Naive thymus-derived CD4-positive, alpha-beta T cell (primary cell): Measurements from ENCODE around the gene ABLIM3. TPM values are rescaled to one million over a fixed set of nuclear protein-coding genes. Genes with fewer than 3 reads are reported as not detected.
A peak's percentile ranks its signal among the peaks of the same experiment; 100 is the strongest.

Experiments used
- ATAC-seq: fragments of 150-1000 bp; cut with Tn5 transposase; 2 replicates; pipeline ENCODE4 v1.10.0; 2021; ENCODE audit warnings: mild to moderate bottlenecking, moderate library complexity
- CTCF ChIA-PET: fragments of 350-600 bp; sonication (Branson Sonifier 250); formaldehyde crosslinking; loops from one replicate; lab custom pipeline; 2021; ENCODE audit warnings: antibody characterized with exemption; lab: Charles Lee
- POLR2A ChIA-PET: fragments of 350-600 bp; sonication (Branson Sonifier 250); formaldehyde crosslinking; loops from one replicate; lab custom pipeline; 2021; ENCODE audit warnings: antibody characterized with exemption, inconsistent platforms; lab: Charles Lee
- DNase-seq, 9 donors: peaks; one replicate each; pipeline versions ENCODE4 v3.0.0 to v3.0.0-alpha.2; 2020 to 2022; ENCODE audit warnings: mixed read lengths in 1 of 9
- H3K27ac ChIP-seq: one replicate; pipeline ENCODE4 v1.7.0; 2013; ENCODE audit warnings: mild to moderate bottlenecking, low read depth, low read length, moderate library complexity
- H3K27me3 ChIP-seq, 2 donors: one replicate each; pipeline ENCODE4 v1.7.0; 2013; ENCODE audit warnings: low read length in 2 of 2, mild to moderate bottlenecking in 2 of 2, moderate library complexity in 2 of 2; ENCODE audit not compliant: control insufficient read depth in 2 of 2, insufficient read depth in 2 of 2
- H3K36me3 ChIP-seq, 3 experiments: 1 replicate in 2 of 3; 2 replicates in 1 of 3; pipeline ENCODE4 v1.7.0; 2013; ENCODE audit warnings: low read length in 3 of 3, mild to moderate bottlenecking in 3 of 3, moderate library complexity in 1 of 3; ENCODE audit not compliant: insufficient read depth in 3 of 3, control insufficient read depth in 2 of 3
- H3K4me1 ChIP-seq, 2 donors: one replicate each; pipeline ENCODE4 v1.7.0; 2013; ENCODE audit warnings: low read length in 2 of 2, mild to moderate bottlenecking in 2 of 2, moderate library complexity in 1 of 2; ENCODE audit not compliant: control insufficient read depth in 2 of 2, insufficient read depth in 2 of 2
- H3K4me3 ChIP-seq: 2 replicates; pipeline ENCODE4 v1.7.0; 2013; ENCODE audit warnings: mild to moderate bottlenecking, low read length
- H3K9me3 ChIP-seq, 3 experiments: 1 replicate in 2 of 3; 2 replicates in 1 of 3; pipeline ENCODE4 v1.7.0; 2013; ENCODE audit warnings: low read length in 3 of 3; ENCODE audit not compliant: control insufficient read depth in 2 of 3
- H3K27ac Mint-ChIP-seq, 9 donors: one replicate each; pipeline ENCODE4 v1.8.0; 2020 to 2022; ENCODE audit warnings: mixed read lengths in 9 of 9, mild to moderate bottlenecking in 8 of 9, moderate library complexity in 5 of 9, inconsistent platforms in 2 of 9
- H3K27me3 Mint-ChIP-seq, 5 donors: one replicate each; pipeline ENCODE4 v1.8.0; 2021 to 2022; ENCODE audit warnings: mixed read lengths in 5 of 5, mild to moderate bottlenecking in 1 of 5
- H3K36me3 Mint-ChIP-seq, 5 donors: one replicate each; pipeline ENCODE4 v1.8.0; 2020 to 2022; ENCODE audit warnings: mixed read lengths in 5 of 5, mild to moderate bottlenecking in 3 of 5, inconsistent platforms in 1 of 5
- H3K4me1 Mint-ChIP-seq, 7 donors: one replicate each; pipeline ENCODE4 v1.8.0; 2020 to 2022; ENCODE audit warnings: mixed read lengths in 7 of 7, mild to moderate bottlenecking in 3 of 7, inconsistent platforms in 1 of 7
- H3K4me3 Mint-ChIP-seq, 10 donors: one replicate each; pipeline ENCODE4 v1.8.0; 2020 to 2022; ENCODE audit warnings: mild to moderate bottlenecking in 10 of 10, mixed read lengths in 10 of 10, moderate library complexity in 6 of 10, inconsistent platforms in 2 of 10
- H3K9me3 Mint-ChIP-seq, 11 donors: one replicate each; pipeline ENCODE4 v1.8.0; 2020 to 2022; ENCODE audit warnings: mixed read lengths in 11 of 11, mild to moderate bottlenecking in 4 of 11, inconsistent platforms in 1 of 11, moderate library complexity in 1 of 11
- intact Hi-C, 2 donors: fragments of 100-400 bp; cut with micrococcal nuclease; formaldehyde crosslinking; loops; one replicate each; pipeline ENCODE4 v1.15.1; 2023
- polyA plus RNA-seq, 2 donors: library from polyadenylated mRNA; unstranded; fragments of 300-500 nt; fragmentation: Illumina TruSeq; gene quantifications; one replicate each; pipeline ENCODE4 v1.2.3, GENCODE V29; 2021
- total RNA-seq, 6 experiments: library from RNA in 5 of 6; stranded (reverse) in 5 of 6; gene quantifications; 1 replicate in 5 of 6; 2 replicates in 1 of 6; pipeline ENCODE4 v1.2.3 and lab custom pipeline; 2021 to 2026

Gene ABLIM3
- total and polyA plus RNA-seq, 7 experiments from 2014 or later, result 0.08 to 1.3 TPM; not detected in 5

- Mint-ChIP-seq H3K9me3 (no peaks in the 10 kb centered on the region), H3K4me1 (no peaks in the 10 kb centered on the region), H3K4me3 (no peak overlapping the region), H3K27me3 (peaks cover 0 to 12% (median 0%) of the 10 kb centered on the region in 5 donors), H3K27ac (no peak overlapping the region), H3K36me3 (no peaks in the 10 kb centered on the region)
- no peaks in the 10 kb centered on the region for H3K27me3 ChIP-seq
- ATAC-seq (no peak), DNase-seq (no peak)
- POLR2A ChIA-PET, result interaction anchor here (0.5 kb wide), 1 partner anchor 821 kb away, joined by 3 read pairs; no protein-coding TSS in a partner anchor
- intact Hi-C loops, result loop anchor here in 1 of 2 donors (5.0 kb wide), 1 partner anchor 73 kb away; no protein-coding TSS in a partner anchor
- no peaks in the 10 kb centered on the region for H3K9me3 ChIP-seq
- H3K4me3 ChIP-seq, result no peak overlapping the region
- CTCF ChIA-PET, result no interaction called here
- no peaks in the 10 kb centered on the region for H3K4me1 ChIP-seq
- no peaks in the 10 kb centered on the region for H3K36me3 ChIP-seq
- H3K27ac ChIP-seq, result no peak overlapping the region
These were observed 30.9 kb upstream of the ABLIM3 start for GRCh38 chr5:149110406-149110805.

GRCh38 chr5:149113669-149114068 is 27.6 kb upstream of the ABLIM3 start:
- H3K36me3 ChIP-seq, result no peaks in the 10 kb centered on the region
- no peaks in the 10 kb centered on the region for H3K9me3 Mint-ChIP-seq
- no peak overlapping the region for H3K4me3 ChIP-seq
- DNase-seq, result no peak
- H3K36me3 Mint-ChIP-seq, result no peaks in the 10 kb centered on the region
- CTCF ChIA-PET, result no interaction called here
- intact Hi-C loops, result loop anchor here (1.0 to 5.0 kb wide), 5 partner anchors 76 to 934 kb away; no protein-coding TSS in a partner anchor
- H3K4me1 Mint-ChIP-seq, result peaks cover 0 to 1% (median 0%) of the 10 kb centered on the region in 7 donors
- H3K27me3 Mint-ChIP-seq, result peaks cover 17 to 26% (median 22%) of the 10 kb centered on the region in 5 donors
- ATAC-seq, result no peak
- no peak overlapping the region for H3K4me3 Mint-ChIP-seq
- POLR2A ChIA-PET, result interaction anchor here (0.7 kb wide), 1 partner anchor 14 kb away, joined by 3 read pairs; no protein-coding TSS in a partner anchor
- H3K27me3 ChIP-seq, result no peaks in the 10 kb centered on the region
- H3K9me3 ChIP-seq, result no peaks in the 10 kb centered on the region
- no peaks in the 10 kb centered on the region for H3K4me1 ChIP-seq
- no peak overlapping the region for H3K27ac ChIP-seq
- H3K27ac Mint-ChIP-seq, result no peak overlapping the region

GRCh38 chr5:149114403-149115312 is 26.6 kb upstream of the ABLIM3 start:
- peak; percentile 76 for ATAC-seq
- intact Hi-C loops, result loop anchor here (1.0 to 5.0 kb wide), 5 partner anchors 77 to 935 kb away; no protein-coding TSS in a partner anchor
- ChIA-PET POLR2A (interaction anchor here (0.6 kb wide), 1 partner anchor 140 kb away, joined by 3 read pairs; no protein-coding TSS in a partner anchor), CTCF (interaction anchor here (0.7 to 2.4 kb wide), 9 partner anchors 16 to 384 kb away, joined by 3 to 10 read pairs (median 4); no protein-coding TSS in a partner anchor)
- no peaks in the 10 kb centered on the region for H3K9me3 Mint-ChIP-seq
- no peaks in the 10 kb centered on the region for H3K36me3 ChIP-seq
- no peak overlapping the region for H3K27ac ChIP-seq
- peaks cover 19 to 31% (median 27%) of the 10 kb centered on the region in 5 donors for H3K27me3 Mint-ChIP-seq
- H3K36me3 Mint-ChIP-seq, result no peaks in the 10 kb centered on the region
- no peaks in the 10 kb centered on the region for H3K9me3 ChIP-seq
- no peak overlapping the region for H3K4me3 ChIP-seq
- no peaks in the 10 kb centered on the region for H3K27me3 ChIP-seq
- DNase-seq, result peak in 5 of 9 donors; percentile 27 to 45 (median 32)
- no peaks in the 10 kb centered on the region for H3K4me1 ChIP-seq
- H3K27ac Mint-ChIP-seq, result no peak overlapping the region
- H3K4me3 Mint-ChIP-seq, result no peak overlapping the region
- H3K4me1 Mint-ChIP-seq, result peaks cover 0 to 1% (median 0%) of the 10 kb centered on the region in 7 donors

- DNase-seq (no peak), ATAC-seq (no peak)
- H3K27ac ChIP-seq, result no peak overlapping the region
- Mint-ChIP-seq H3K27me3 (peaks cover 19 to 36% (median 29%) of the 10 kb centered on the region in 5 donors), H3K9me3 (no peaks in the 10 kb centered on the region), H3K4me3 (no peak overlapping the region), H3K4me1 (peaks cover 0 to 1% (median 0%) of the 10 kb centered on the region in 7 donors), H3K36me3 (no peaks in the 10 kb centered on the region), H3K27ac (no peak overlapping the region)
- H3K4me3 ChIP-seq, result no peak overlapping the region
- no peaks in the 10 kb centered on the region for H3K4me1 ChIP-seq
- no peaks in the 10 kb centered on the region for H3K9me3 ChIP-seq
- no peaks in the 10 kb centered on the region for H3K27me3 ChIP-seq
- intact Hi-C loops, result no loop called here
- POLR2A ChIA-PET, result no interaction called here
- CTCF ChIA-PET, result interaction anchor here (1.3 kb wide), 1 partner anchor 9 kb away, joined by 3 read pairs; no protein-coding TSS in a partner anchor
- no peaks in the 10 kb centered on the region for H3K36me3 ChIP-seq
These were observed 23.3 kb upstream of the ABLIM3 start for GRCh38 chr5:149117970-149118369.

GRCh38 chr5:149118463-149118862 is 22.8 kb upstream of the ABLIM3 start:
- Mint-ChIP-seq H3K27ac (no peak overlapping the region), H3K9me3 (no peaks in the 10 kb centered on the region), H3K4me1 (peaks cover 0 to 1% (median 0%) of the 10 kb centered on the region in 7 donors), H3K36me3 (no peaks in the 10 kb centered on the region), H3K4me3 (no peak overlapping the region), H3K27me3 (peaks cover 19 to 36% (median 29%) of the 10 kb centered on the region in 5 donors)
- Histone ChIP-seq H3K9me3 (no peaks in the 10 kb centered on the region), H3K36me3 (no peaks in the 10 kb centered on the region), H3K27ac (no peak overlapping the region), H3K27me3 (no peaks in the 10 kb centered on the region), H3K4me3 (no peak overlapping the region), H3K4me1 (no peaks in the 10 kb centered on the region)
- intact Hi-C loops, result no loop called here
- no peak for ATAC-seq
- no peak for DNase-seq
- CTCF ChIA-PET, result no interaction called here
- POLR2A ChIA-PET, result no interaction called here

- H3K27me3 ChIP-seq, result no peaks in the 10 kb centered on the region
- ChIA-PET CTCF (no interaction called here), POLR2A (no interaction called here)
- no peak for DNase-seq
- Mint-ChIP-seq H3K27ac (no peak overlapping the region), H3K27me3 (peaks cover 14 to 36% (median 28%) of the 10 kb centered on the region in 5 donors), H3K36me3 (no peaks in the 10 kb centered on the region), H3K9me3 (no peaks in the 10 kb centered on the region), H3K4me3 (no peak overlapping the region), H3K4me1 (peaks cover 0 to 1% (median 0%) of the 10 kb centered on the region in 7 donors)
- H3K27ac ChIP-seq, result no peak overlapping the region
- no peak for ATAC-seq
- H3K9me3 ChIP-seq, result no peaks in the 10 kb centered on the region
- H3K36me3 ChIP-seq, result no peaks in the 10 kb centered on the region
- H3K4me1 ChIP-seq, result no peaks in the 10 kb centered on the region
- intact Hi-C loops, result no loop called here
- no peak overlapping the region for H3K4me3 ChIP-seq
These were observed 20.1 kb upstream of the ABLIM3 start for GRCh38 chr5:149121145-149121544.
